HG02973 (cell line): Measurements from ENCODE around the gene ARRB2.

ENCODE experiments used
- ATAC-seq: cut with Tn5 transposase; IDR thresholded peaks from one replicate; pipeline ENCODE4 v1.9.1; 2021; ENCODE audit warnings: moderate library complexity; ENCODE audit not compliant: unreplicated experiment

ARRB2 gene

DNA sequence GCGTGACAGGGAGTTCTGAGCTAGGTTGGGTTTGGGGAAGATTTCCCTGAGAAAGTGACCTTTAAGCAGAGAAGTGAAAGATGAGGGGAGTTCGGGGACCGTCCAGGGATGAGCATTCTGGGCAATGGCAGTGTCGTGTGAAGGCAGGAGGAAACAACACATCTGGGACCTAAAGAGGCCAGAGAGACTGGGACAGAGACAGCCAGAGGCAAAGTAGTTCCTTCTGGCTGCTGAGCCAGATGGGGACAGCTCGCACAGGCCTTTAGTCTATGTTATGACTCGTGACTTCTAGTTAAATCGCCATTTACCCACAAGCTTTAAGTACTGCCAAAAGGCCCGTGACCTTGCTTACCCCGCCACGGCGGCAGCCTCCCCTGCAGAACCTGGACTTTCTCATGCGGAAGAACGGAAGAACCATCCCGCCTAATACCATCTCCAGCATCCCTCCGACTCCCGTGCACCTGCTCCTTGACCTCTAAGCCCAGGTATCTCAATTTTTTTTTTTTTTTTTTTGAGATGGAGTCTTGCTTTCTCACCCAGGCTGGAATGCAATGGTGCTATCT lies 12.3 kb downstream of the ARRB2 start:
- ATAC-seq, result no peak

- no peak for ATAC-seq
These were observed 14.2 kb downstream of the ARRB2 start for GRCh38 chr17:4724650-4725049.

DNA sequence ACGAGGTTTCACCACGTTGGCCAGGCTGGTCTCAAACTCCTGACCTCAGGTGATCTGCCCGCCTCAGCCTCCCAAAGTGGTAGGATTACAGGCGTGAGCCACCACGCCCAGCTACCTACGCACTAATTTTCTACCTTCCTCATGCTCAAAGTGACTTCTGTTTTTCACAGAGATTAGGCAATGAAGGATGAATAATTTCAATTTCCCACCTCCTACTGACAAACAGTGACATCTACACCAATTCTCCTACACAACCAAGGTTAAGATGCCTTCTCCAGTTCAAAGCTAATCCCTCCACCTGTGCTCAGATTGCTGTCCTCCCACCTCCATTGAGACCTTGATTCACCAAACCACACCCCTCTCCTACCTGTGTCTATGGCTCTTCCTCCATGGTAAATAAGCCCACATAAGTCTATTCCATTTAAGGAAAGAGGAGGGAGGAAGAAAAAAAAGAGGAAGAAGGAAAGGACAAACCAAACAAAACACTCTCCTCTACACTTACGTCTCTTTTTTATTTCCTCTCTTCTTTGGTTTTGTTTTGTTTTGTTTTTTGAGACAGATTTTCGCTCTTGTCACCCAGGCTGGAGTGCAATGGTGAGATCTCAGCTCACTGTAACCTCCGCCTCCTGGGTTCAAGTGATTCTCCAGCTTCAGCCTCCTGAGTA lies 15.3 kb downstream of the ARRB2 start:
- ATAC-seq, result no peak

- ATAC-seq, result no peak
These were observed 17.7 kb downstream of the ARRB2 start for GRCh38 chr17:4728124-4728523.

DNA sequence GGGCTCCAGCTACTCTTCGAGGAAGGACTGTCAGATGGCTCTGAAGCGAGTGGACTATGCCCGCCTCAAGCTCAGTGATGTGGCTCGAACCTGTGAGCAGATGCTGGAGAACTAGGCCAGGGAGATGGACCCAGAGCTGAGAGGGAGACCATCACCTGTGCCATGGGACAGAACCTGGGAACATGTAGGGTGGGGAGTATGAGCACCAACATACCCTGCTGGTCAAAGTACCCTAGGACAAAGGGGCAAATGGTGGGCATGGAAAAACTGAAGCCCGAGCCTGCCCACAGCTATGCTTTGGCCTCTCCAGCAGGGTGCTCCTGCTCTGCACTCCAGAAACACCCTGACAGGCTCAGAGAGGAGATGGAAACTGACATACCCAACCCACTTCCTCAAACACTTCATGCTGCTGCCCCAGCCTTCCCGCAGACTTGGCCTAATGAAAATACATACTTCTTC lies 22.7 kb downstream of the ARRB2 start:
- ATAC-seq, result no peak

- no peak for ATAC-seq
These were observed 24.5 kb downstream of the ARRB2 start for GRCh38 chr17:4734857-4735475.

DNA sequence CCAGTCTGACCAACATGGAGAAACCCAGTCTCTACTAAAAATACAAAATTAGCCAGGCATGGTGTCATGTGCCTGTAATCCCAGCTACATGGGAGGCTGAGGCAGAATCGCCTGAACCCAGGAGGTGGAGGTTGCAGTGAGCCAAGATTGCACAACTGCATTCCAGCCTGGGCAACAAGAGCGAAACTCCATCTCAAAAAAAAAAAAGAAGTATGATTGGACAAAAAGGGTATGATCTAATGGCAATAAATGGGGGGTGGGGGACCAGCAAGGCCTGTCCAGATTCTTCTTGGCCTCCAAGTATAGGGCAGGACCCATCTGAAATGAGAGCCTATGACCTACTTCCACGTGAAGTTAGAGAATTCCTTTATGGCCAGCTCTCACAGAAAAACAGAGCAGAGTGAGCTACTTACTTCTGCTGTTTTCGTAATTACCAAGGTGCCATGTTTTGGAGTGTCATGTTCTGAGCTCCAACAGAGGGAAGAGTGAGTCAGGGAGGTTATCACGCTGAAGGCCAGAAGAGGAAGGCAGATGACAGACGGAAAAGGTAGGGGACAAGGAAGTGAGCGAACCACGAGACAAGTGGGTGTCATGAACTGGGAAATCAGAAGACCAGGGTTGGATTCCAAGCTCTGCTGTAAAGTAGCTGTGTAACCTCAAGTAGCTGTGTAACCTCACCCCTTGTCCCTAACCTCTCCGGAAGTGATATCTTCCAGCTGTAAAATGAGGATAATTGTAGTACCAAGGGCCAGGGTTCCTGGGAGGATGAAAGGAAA lies 25.6 kb downstream of the ARRB2 start:
- ATAC-seq, result no peak

DNA sequence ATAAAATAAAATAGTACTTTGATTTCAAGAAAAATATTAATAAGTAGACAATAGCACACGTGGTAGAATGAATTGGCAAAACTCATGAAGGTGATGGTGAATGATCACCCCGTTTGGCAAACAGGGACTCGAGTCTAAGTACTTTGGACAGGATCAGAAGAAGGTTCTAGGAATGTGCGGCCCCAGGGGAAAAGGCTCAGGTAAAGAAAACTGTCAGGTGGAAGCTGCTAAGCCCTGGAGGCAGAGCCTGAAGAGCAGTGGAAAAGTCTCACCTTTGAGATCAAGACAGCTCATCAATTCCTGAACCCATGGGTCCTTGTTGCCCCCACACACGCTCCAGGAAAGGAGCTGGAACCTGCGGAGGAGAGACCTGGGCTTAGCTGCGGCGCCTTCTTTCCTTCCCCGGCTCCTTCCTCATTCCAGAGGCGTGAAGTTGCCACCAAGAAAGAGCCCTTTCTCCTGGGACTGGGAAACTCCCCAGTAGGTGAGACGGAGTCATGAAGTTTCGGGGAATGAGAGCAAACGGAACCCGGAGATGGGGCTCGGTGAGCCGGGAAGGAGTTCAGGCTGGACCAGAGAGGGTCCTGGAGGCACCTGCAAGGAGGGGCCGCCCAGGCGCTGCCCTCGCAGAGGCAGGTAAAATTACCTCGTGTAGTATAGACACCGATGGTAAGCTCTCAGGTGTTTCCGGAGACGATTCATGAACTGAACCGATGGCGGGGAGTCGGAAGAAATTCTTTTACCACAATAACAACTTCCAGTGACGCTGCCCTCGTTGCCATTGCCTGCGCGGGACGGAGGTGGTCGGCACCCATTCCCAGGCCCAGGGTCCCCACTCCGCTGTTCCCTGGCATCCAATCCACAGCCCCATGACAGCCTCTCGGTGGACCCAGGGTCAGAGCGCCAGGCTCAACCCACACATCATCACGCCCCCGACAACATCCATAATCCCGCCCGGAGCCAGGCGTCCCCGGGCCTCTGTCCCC lies 28.0 kb downstream of the ARRB2 start:
- ATAC-seq, result no peak

DNA sequence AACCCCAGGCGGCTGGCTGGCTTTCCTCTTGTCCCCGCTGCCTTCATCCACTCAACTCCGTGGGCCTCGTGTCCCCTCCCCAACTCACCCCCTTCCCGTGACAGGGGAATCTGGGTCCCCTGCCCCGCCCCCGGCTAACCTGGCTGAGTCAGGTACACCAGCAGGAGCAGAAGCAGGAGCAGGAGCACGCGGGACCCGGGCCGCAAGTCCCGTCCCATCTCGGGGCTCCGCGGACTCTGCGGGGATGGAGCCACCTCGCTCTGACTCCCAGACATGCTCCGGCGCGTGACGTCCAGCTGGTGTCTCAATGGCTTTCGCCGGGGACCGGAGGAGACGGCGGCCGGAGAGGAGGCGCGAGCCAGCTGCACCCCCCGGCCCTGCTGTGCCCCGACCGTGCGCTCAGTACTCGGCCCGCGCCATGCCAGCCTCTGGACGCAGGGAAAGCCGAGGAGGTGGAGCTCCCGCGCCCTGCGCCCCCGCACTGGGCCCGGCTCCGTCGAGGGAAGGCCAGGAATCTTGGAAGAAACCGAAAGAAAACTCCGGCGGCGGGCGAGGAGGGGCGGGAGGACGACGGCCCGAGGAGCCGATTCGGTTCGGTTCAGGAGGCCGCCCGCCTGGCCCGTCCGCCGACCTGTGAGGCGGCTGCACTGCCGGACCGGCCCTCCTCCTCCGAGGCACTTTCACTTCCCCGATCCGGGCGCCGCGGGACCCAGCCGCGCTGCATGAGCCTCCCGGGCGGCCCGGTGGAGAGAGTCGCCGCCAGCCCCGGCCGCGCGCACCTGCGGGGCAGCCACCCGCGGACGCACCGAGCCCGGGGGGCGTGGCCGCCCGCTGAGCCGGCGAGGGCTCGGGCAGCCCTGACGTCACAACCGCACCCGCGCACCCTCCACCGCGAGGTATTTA lies 28.9 kb downstream of the ARRB2 start, which contains the start of the genes CXCL16 and ZMYND15:
Gene CXCL16, minus strand, starts transcription at position 807 of the 903 bp plus-strand sequence. Its CDS starts 589 bp downstream, at position 218.
Gene ZMYND15, plus strand, starts transcription at position 712 of the 903 bp plus-strand sequence. CDS start 716 bp downstream, outside the sequence.
- ATAC-seq, result peak; percentile 48

DNA sequence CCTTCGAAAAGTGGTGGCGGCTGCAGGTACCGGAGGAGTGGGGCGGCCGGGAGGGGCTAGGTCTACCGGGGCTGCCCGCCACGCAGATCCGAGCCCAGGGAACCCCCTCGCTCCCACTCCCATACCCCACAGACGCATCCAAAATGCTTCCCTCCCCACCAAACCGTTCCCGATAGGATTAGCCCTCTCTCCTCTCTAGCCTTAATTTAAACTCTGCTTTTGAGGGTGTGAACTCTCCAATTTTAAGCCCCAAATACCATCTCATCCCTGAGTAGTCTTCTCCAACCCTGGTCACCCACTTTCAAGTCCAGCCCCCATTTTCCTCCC lies 29.6 kb downstream of the ARRB2 start:
- no peak for ATAC-seq

DNA sequence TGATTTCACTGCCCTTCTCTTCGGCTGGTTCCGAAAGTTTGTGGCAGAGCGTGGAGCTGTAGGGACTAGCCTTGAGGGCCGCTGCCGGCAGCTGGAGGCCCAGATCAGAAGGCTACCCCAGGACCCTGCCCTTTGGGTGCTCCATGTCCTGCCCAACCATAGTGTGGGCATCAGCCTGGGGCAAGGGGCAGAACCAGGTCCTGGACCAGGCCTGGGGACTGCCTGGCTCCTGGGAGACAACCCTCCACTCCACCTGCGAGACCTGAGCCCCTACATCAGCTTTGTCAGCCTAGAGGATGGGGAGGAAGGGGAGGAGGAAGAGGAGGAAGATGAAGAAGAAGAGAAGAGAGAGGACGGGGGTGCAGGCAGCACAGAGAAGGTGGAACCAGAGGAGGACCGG lies 30.2 kb downstream of the ARRB2 start:
- ATAC-seq, result no peak

GRCh38 chr17:4741544-4741943 lies 31.1 kb downstream of the ARRB2 start:
- no peak for ATAC-seq

DNA sequence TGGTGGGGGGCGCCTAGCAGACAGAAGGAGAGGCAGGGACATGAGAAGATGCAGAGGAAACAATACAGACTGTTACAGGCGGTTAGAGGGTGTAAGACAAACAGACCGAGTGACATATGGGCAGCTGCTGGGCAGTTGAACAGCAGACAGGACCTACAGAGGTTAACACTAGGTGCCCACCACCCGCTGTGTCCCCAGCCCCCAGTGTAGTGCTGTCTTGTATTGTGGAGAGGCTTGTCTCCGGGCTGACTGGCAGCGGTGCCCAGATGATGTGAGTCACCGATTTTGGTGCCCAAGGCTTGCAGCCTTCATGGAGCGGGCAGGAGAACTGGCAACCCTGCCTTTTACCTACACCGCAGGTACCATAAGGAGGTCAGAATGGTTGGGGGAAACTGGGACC lies 31.7 kb downstream of the ARRB2 start:
- ATAC-seq, result no peak

GRCh38 chr17:4742629-4743028 lies 32.2 kb downstream of the ARRB2 start:
- ATAC-seq, result no peak

DNA sequence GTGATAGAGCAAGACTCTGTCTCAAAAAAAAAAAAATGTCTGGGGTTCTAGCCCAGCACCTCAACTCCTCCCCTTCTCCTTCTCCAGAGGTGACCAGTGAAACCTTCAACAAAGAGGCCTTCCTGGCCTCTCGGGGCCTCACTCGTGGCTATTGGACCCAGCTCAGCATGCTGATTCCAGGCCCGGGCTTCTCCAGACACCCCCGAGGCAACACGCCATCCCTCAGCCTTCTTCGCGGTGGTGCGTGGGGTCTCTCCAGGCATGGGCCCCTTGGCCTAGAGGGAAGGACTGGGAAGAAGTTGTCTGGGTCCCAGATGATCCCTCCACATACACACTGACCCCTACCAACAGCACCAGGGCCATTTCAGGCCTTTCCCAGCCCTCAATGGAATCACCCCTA lies 32.8 kb downstream of the ARRB2 start:
- ATAC-seq, result no peak

- ATAC-seq, result no peak
These were observed 33.5 kb downstream of the ARRB2 start for GRCh38 chr17:4743898-4744297.

- no peak for ATAC-seq
These were observed 34.9 kb downstream of the ARRB2 start for GRCh38 chr17:4744999-4745969.

DNA sequence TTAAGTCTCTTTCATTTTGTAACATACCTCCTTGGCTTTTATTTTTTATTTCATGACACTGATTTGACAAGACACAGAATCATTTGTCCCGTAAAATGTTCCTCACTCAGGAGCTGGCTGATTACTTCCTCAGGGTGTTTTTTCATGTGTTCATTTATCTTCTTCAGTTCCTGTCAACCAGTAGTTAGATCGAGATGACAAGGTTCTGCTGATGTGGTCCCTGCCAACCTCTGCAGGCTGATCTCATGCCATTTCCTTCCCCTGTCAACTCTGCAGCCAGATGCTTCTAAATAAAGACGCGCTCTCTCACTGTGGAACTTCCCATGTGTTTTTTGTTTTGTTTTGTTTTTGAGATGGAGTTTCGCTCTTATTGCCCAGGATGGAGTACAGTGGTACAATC lies 37.4 kb downstream of the ARRB2 start:
- no peak for ATAC-seq
